ENCODE measurements around the gene RPL18. TPM values are rescaled to one million over a fixed set of nuclear protein-coding genes. Genes with fewer than 3 reads are reported as not detected.

RPL18 gene
- total RNA-seq, 1 experiment from 2014 or later = 1,417 TPM

DNA sequence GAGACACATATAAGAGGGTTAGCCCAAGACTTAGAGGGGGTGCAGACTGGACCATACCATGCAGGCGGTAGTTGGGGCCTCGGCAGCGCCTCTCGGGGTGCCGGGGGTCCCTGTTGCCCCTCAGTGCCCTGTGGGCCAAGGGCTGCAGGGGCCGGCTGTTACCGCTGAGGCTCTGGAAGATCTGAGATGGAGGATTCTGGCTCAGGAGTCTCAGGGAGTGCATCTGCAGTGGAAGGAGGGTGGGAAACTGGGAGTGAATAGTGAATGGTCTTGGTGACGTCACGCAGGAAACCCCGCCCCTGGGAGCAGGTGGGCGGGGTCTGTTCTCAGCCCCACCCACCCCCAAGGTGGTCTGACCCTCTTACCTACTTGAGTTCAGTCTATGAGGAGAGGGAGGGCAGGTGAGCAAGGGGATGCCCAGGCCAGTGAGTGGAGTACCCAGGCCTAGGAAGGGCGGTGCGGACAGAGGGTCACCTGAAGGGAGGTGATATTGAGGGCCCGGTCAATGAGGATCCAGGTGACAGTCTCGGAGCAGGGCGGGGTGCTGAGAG lies 19.9 kb upstream of the RPL18 start:
- Histone ChIP-seq H3K4me1 (ENCODE audit: insufficient read depth, low read length, poor library complexity, severe bottlenecking) (peaks cover 20% of the 10 kb centered on the region), H3K27ac (ENCODE audit: low read depth, low read length, poor library complexity, severe bottlenecking) (peak overlapping the region; percentile 94), H3K36me3 (ENCODE audit: insufficient read depth, low read length, poor library complexity, severe bottlenecking) (no peaks in the 10 kb centered on the region), H3K9me3 (ENCODE audit: low read depth, low read length, poor library complexity, severe bottlenecking) (no peaks in the 10 kb centered on the region), H3K4me3 (ENCODE audit: low read depth, low read length, poor library complexity, severe bottlenecking) (no peak overlapping the region), H3K27me3 (replicated peaks; ENCODE audit: insufficient read depth, low read depth, low read length, poor library complexity) (no peaks in the 10 kb centered on the region)
- POLR2A ChIA-PET (ENCODE audit: low non-redundant PET) = no interaction called here
- BruUV-seq (replicated peaks) = no TSS peak
- intact Hi-C loops (cut with micrococcal nuclease; ENCODE audit: unreplicated experiment) = no loop called here
- CTCF ChIA-PET = no interaction called here
- TF ChIP-seq EZH2 (IDR thresholded peaks at IDR 0.05; ENCODE audit: borderline replicate concordance, low read depth, low read length, poor library complexity, severe bottlenecking) (no peak), CTCF (conservative IDR thresholded peaks at IDR 0.05; ENCODE audit: low read depth, low read length) (no peak)
- no peak for DNase-seq (ENCODE audit: low spot score)

GRCh38 chr19:48637948-48638830 lies 19.2 kb upstream of the RPL18 start:
- CTCF ChIA-PET = interaction anchor here (0.5 kb wide), 1 partner anchor 72 kb away, joined by 8 read pairs; no protein-coding TSS in a partner anchor
- TF ChIP-seq EZH2 (IDR thresholded peaks at IDR 0.05; ENCODE audit: borderline replicate concordance, low read depth, low read length, poor library complexity, severe bottlenecking) (no peak), CTCF (conservative IDR thresholded peaks at IDR 0.05; ENCODE audit: low read depth, low read length) (peak; percentile 47)
- peaks cover 3% of the 10 kb centered on the region for H3K36me3 ChIP-seq (ENCODE audit: insufficient read depth, low read length, poor library complexity, severe bottlenecking)
- peak overlapping the region; percentile 94 for H3K27ac ChIP-seq (ENCODE audit: low read depth, low read length, poor library complexity, severe bottlenecking)
- POLR2A ChIA-PET (ENCODE audit: low non-redundant PET) = no interaction called here
- H3K4me1 ChIP-seq (ENCODE audit: insufficient read depth, low read length, poor library complexity, severe bottlenecking) = peaks cover 28% of the 10 kb centered on the region
- DNase-seq (ENCODE audit: low spot score) = peak; percentile 96
- no peaks in the 10 kb centered on the region for H3K27me3 ChIP-seq (replicated peaks; ENCODE audit: insufficient read depth, low read depth, low read length, poor library complexity)
- intact Hi-C loops (cut with micrococcal nuclease; ENCODE audit: unreplicated experiment) = no loop called here
- BruUV-seq (replicated peaks) = no TSS peak
- H3K4me3 ChIP-seq (ENCODE audit: low read depth, low read length, poor library complexity, severe bottlenecking) = peak overlapping the region; percentile 41
- H3K9me3 ChIP-seq (ENCODE audit: low read depth, low read length, poor library complexity, severe bottlenecking) = no peaks in the 10 kb centered on the region

- H3K27ac ChIP-seq (ENCODE audit: low read depth, low read length, poor library complexity, severe bottlenecking) = peak overlapping the region; percentile 94
- POLR2A ChIA-PET (ENCODE audit: low non-redundant PET) = interaction anchor here (0.7 kb wide), 1 partner anchor 858 kb away, joined by 5 read pairs; no protein-coding TSS in a partner anchor
- TF ChIP-seq EZH2 (IDR thresholded peaks at IDR 0.05; ENCODE audit: borderline replicate concordance, low read depth, low read length, poor library complexity, severe bottlenecking) (no peak), CTCF (conservative IDR thresholded peaks at IDR 0.05; ENCODE audit: low read depth, low read length) (no peak)
- CTCF ChIA-PET = interaction anchor here (0.5 kb wide), 1 partner anchor 73 kb away, joined by 8 read pairs; no protein-coding TSS in a partner anchor
- H3K9me3 ChIP-seq (ENCODE audit: low read depth, low read length, poor library complexity, severe bottlenecking) = no peaks in the 10 kb centered on the region
- peak; percentile 100 for DNase-seq (ENCODE audit: low spot score)
- no TSS peak for BruUV-seq (replicated peaks)
- H3K4me1 ChIP-seq (ENCODE audit: insufficient read depth, low read length, poor library complexity, severe bottlenecking) = peaks cover 35% of the 10 kb centered on the region
- peaks cover 10% of the 10 kb centered on the region for H3K36me3 ChIP-seq (ENCODE audit: insufficient read depth, low read length, poor library complexity, severe bottlenecking)
- intact Hi-C loops (cut with micrococcal nuclease; ENCODE audit: unreplicated experiment) = no loop called here
- H3K4me3 ChIP-seq (ENCODE audit: low read depth, low read length, poor library complexity, severe bottlenecking) = peak overlapping the region; percentile 67
- H3K27me3 ChIP-seq (replicated peaks; ENCODE audit: insufficient read depth, low read depth, low read length, poor library complexity) = no peaks in the 10 kb centered on the region
Measured at GRCh38 chr19:48637449-48637947, 18.5 kb upstream of the RPL18 start.
